GM19238 (cell line): ENCODE measurements around the gene CD300LD.

Experiments
- DNase-seq: peaks from one replicate; pipeline ENCODE4 v3.0.0; 2011; ENCODE audit warnings: low spot score; ENCODE audit not compliant: insufficient read length

The CD300LD gene

DNA sequence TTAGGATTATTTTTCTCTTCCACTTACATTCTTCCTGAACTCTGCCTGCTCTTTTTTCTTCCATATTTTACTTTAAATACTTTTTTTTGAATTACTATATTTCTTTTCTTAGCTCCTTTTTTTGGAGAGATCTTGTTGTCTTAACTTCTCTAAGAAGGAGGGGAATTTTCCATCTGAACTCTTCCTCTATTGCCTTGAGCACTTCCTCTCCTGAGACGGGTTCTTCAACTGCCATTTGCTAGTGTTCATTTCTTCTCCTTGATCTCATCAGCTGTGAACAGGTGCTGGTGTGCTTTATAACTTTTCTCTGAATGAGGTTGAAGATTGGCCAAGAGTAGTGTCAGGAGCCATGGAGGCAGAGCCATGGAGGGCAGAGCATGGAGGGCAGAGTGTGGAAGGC, 15.1 kb upstream of the CD300LD start:
- DNase-seq, result no peak

DNA sequence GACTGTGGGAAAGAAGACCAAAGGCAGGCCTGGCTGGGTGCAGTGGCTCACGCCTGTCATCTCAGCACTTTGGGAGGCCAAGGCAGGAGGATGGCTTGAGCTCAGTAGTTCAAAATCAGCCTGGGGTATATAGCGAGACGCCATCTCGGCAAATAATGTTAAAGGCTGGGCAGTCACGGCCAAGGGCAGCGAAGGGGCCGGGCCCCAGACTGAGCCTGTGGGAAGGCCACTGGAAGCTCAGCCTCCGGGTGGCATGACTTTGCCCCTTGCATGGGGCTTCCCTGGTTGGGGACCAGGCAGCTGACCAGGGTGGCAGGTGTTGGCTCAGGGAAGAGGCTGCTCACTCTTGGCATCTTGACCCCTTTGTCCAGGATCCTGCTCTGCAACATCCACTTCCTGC, 14.0 kb upstream of the CD300LD start:
- DNase-seq, result no peak

DNA sequence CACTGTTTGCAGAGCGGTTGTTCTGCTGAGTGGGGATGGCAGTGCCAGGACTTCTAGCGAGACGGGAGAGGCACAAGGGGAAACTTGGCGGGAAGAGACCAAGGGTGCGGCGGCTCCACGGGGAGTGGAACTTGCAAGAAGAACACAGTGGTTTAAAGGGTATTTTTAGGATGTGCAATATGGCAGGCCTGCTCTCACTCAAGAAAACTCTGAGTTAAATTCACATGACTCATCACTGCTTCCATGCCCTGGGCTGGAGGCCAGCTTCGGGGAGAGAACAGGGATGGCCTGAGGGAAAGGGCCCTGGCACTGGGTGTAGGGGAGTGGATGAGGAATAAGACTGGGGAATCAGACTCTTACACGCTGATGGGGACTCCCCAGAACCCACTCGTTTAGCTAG, 13.3 kb upstream of the CD300LD start:
- no peak for DNase-seq

DNA sequence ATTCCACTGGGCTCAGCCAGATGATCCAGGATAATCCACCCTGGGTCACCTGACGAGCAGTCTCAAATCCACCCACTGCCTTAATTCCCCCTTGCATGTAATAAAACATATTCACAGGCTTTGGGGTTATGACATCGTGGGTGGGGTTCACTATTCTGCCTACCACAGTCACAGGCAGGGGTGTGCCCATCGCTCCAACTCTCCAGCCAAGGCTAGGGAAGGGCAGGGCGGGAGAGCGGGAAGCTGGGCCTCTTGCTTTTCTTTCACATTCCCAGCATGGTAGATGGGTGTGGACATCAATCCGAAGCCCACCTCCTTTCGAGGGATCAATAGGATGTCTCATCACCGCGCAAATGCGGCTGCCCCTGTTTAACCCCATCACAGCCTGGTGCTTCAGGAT, 12.7 kb upstream of the CD300LD start:
- no peak for DNase-seq

DNA sequence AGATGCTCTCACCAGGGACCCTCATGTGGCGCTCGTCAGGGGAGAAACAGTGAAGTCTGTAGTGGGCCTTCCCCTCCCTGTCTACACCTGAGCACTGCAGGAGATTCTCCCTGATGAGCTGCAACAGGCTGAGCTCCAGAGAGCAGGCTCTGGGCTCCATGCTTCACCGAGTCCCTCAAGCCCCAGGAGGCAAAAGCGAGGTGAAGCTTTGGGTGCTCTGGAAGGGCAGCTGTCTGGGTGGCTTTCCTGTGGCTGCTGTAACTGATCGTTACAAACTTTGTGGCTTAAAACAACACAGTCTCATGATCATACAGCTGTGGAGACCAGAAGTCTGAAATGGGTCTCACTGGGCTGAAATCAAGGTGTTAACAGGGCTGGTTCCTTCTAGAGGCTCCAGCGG, 12.1 kb upstream of the CD300LD start:
- DNase-seq, result no peak

DNA sequence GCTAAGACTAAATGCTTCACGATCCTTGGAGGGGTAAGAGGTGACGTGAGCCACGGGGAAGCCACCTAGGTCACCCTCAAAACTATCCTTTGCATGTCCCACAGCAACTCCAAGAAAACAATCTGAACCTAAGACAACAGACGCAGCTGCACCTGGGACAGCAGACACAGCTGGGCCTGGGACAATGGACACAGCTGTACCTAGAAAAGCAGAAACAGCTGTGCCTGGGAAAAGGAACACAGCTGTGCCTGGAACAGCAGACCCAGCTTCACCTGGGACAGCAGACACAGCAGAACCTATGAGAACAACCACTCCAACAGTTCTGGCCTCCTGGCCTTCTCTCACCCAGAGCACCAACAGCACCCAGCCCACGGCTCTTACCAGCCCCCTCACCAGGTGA, 11.7 kb upstream of the CD300LD start:
- no peak for DNase-seq

DNA sequence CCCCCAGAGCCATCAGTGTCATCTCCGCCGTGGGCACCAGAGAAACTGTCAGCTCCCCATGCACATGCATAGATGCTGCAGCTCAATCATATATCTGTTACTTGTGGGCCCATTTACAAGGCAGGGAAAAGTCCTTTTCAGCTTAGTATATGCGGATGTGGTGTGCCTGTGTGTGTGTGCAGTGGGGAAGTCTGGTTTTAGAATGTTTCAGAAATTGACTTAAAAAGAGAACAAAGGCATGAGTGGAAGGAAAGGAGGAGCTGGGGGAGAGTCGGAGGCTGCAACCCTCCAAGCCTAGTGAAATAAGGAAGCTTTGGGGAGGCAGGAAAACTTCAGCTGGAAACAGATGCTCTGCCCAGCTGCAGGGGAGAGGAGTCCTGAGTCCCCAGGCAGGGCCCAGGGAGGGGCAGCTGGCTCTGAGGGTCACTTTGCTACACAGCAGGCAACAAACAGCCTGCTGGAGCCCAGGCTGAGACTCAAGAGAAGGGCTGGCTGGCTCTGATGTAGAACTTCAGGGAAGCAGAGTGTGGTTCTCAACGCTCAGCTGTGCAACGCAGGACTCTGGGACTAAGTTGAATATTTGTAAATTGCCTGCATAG, 11.1 kb upstream of the CD300LD start:
- DNase-seq, result no peak

DNA sequence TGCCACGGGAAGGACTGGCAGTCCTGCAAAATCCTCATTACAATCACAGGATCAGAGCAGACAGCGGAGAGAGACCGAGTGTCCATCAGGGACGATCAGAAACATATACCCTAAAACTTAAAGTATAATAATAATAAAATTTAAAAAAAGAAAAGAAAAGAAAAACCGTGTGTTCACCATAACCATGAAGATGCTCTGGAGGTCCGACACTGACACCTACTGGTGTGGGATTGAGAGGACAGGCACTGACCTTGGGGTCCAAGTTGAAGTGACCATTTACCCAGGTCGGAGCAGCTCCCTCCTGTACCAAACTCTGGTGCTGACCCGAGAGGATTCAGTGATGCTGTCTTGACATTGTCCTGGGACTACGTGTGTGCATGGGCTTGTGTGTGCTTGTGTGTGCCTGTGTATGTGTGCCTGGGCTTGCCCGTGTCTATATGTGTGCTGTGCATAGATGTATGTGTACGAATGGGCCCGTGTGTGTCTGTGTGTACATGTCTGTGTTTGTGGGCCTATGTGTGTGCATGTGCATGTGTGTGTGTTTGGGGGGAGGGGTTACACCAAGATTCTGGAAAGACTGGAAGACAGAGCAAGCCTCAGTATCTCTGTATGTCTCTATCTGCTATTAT, 10.0 kb upstream of the CD300LD start:
- DNase-seq, result peak; percentile 27

DNA sequence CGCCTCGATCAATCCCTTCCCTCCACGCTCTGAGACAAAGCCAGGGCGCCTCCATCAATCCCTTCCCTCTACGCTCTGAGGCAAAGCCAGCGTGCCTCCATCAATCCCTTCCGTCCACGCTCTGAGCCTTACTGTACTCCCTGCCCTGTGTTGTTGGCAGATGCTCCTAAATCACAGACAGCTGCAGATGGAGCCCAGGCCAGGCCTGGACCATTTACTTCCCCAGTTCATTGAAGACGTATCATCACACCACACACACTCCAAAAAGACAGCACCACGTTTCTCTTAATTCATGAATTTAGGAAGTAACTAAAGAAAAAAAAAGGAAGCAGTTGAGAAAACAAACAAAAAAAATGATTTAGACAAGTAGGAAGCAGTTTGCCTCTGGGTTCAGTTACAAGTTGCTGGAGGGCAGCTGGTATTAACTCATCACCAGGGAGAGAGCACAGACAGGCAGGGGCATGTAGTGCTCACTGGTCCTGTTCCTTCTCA, 7.4 kb upstream of the CD300LD start:
- no peak for DNase-seq

DNA sequence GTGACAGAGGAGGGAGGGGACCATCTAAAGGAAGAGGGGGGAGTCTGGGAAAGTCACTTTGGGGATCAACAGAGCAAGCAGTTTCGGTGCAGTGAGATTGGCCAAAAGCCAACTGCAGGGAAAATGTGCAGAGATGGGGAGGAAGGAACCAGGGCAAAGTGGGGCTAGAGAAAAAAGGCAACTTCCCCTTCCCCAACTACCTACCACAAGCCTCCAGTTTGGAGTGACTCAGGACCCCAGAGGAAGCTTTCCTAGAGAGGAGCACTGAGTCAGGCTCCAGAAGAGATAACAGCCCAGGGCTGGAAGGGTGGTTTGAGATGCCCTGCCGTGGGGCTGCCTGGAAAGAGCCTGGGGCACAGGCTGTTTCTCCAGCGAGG, 6.9 kb upstream of the CD300LD start:
- DNase-seq, result no peak

DNA sequence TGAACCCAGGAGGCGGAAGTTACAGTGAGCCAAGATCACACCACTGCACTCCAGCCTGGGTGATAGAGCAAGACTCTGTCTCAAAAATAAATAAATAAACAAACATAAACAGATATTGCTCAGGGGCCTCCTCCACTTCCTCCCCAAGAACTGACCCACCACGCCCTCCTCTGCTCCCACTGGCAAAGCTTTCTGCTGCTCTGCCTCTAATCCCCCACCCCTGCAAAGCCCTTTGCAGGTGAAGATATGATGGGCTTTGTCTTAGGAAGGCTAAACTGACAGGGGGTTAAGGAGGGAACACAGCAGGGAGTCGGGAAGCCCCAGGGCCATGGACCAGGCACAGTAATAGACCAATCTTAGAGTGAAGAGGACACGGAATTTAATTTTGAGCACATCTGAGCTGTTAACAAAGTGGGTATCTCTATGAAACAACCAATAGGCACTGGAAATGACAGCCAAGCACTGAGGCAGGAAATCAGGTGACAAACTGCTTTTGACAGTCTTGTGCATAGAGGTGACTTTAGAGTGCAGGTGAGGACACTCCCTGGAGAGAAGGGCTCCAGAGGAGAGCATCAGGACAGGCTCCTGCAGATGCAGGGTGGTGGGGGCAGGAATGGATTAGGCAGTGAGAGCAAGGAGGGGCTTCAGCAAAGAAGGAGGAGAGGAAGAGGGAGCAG, 6.4 kb upstream of the CD300LD start:
- no peak for DNase-seq

DNA sequence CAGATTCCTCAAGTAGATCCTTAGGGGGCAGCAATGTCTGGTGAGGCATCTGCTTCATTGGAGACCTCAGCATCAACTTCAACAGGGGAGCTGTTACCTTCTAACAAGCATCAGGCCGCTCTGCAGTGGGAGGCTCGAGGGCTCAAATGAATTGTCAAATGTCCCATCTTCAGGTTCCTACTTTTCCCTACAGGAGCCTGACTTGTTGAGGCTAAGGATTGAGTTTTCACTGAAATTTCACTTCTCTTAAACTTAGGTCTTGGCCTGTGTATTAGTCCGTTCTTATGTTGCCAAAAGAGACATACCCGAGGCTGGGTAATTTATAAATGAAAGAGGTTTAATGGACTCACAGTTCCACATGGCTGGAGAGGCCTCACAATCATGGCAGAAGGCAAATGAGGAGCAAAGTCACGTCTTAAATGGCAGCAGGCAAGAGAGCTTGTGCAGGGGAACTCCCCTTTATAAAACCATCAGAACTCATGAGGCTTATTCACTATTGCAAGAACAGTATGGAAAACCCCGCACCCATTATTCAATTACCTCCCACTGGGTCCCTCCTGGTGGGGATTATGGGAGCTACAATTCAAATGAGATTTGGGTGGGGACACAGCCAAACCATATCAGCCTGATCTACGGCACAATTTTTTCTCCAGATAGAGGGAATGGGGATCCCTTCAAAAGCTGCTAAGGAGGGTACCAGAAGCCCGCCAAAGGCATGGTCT, 5.1 kb upstream of the CD300LD start:
- no peak for DNase-seq

DNA sequence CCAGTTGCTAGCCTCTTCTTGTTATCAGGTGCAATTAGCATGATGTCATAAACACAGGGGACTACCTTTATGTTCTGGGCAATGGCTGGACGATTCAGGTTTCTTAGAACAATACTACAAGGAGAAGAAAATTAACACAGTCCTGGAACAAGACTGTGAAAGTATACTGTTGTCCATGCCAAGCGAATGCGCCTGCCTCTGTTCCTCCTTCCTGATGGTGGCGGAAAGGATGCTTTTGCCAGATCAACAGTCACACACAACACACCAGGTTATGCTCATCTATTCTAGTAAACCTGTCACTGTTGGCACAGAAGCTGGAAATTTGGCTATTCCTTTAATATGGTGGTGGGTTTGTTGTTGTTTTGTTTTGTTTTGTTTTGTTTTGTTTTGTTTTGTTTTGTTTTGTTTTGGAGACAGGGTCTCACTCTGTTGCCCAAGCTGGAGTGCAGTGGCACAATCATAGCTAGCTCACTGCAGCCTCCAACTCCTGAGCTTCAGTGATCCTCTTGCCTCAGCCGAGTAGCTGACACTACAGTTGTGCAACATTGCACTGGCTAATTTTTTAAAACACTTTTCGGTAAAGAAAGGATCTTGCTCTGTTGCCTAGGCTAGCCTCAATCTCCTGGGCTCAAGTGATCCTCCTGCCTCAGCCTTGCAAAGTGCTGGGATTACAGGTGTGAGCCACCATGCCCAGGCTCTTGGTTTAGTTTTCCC, 3.1 kb upstream of the CD300LD start:
- no peak for DNase-seq

DNA sequence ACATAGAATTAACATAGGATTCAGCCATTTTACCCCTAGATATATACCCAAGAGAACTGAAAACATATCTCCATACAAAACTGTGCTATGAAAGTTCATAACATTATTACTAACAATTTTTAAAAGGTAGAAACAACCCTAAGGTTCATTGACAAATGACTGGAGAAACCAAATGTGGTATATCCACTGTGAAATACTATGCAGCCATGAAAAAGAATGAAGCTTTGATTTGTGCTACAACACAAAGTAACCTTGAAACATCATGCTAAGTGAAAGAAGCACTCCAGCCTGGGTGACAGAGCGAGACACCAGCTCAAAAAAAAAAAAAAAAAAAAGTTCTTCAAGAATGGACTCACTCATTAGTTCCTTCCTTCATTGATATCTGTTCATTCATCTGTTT, 580 bp downstream of the CD300LD start:
- no peak for DNase-seq

DNA sequence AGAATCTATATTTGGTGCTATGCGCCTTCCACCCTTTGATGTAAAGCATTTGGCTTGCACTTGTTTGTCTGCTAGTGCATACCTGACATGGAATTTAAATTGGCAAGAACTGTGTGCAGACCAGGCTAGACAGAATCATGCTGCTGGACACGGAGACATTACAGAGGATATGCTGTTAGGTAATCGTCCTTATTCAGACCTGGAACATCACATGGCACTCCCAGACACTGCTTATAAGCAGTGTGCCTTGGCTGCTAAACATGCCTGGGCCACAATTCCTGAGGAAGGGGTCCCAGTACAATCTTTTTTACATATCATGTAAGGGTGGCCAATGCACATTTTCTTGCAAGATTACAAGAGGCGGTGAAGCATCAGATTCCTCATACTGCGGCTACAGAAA, 6.4 kb downstream of the CD300LD start:
- DNase-seq, result no peak

DNA sequence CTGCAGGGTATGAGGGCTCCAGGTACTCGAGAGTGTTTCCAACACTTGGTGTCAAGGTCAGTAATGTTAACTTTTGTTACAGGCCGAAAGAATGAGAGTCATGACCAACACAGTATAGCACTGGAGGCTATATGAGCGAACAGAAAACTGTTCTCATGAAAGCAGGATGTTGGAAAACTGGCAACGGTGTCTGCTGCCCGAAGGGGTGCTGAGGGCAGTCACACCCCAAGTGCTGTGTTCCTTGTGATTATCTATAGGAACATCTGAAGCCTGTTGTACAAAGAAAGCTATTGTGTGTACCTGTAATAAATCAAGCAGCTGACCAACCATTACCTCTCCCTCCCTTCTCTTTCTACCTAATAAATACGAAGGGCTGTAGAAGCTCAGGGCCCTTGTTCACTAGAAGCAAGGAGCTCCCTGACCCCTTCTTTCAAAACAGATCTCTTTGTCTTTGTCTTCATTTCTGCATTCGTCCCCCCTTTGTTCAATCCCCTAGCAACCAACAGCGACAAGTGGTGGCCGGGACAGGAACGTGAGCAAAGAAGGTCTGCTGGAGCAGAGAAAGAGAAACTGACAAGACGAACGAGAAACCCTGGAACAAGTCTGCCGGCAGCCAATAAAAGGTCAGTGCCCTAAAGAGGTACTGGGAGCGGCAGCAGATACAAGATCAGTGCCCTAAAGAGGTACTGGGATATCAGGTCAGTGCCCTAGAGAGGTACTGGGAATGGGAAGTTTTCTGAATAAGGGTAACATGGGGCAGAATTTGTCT, 7.6 kb downstream of the CD300LD start:
- no peak for DNase-seq

DNA sequence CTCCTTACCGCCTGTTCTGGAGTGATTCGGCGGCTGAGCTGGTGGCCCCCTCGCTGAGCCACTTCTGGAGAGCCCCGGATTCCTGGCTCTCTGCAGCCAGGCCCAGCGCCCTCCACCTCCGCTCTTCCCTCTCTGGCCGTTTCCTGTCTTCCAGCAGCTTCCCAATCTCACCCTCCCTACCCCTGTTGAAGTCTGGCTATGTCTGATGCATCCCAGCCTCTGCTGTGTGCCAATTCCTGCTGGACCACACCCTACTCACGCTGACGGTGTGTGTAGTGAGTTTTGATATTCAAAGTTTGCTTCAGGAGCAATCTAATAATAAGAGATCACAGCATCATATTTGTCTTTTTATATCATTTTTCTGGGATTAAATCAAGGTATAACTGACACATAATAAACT, 9.4 kb downstream of the CD300LD start:
- no peak for DNase-seq

DNA sequence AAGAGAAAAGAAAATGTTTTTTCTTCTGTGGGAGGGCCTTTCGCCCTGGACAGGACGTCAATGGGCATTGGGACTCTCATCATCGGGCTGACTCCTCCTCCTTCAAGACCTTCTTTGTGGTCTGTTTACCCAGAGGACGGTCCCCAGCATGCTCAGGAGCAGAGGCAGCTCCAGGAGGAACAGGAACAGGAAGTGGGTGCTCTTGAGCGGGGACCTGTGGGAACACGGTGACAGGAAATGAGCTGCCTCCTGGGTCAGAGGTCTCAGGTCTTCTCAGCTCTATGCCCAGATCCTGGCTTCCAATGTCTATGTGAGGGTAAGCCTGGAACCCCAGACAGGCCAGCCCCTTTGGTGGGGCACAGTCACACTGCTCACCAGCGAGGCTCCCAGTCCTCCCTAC, 12.2 kb downstream of the CD300LD start:
- DNase-seq, result no peak

DNA sequence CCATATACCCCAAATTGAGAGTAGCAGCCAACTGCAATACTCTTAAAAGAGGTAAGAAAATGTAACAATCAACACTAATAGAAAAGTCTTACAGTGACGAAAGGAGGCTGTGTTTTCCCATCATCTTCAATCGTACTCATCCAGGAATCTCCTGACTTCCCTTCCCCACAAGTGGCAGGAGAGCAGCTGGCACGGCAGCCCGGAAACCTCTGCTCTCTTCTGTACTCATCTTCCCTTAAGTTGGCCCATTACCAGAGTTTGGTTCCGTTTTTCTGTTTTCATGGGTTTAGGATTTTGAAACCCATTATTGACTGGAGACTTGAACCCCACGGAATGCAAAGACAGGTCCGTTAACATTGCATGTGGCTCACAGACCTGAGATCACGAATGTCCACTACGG, 13.1 kb downstream of the CD300LD start:
- DNase-seq, result no peak

DNA sequence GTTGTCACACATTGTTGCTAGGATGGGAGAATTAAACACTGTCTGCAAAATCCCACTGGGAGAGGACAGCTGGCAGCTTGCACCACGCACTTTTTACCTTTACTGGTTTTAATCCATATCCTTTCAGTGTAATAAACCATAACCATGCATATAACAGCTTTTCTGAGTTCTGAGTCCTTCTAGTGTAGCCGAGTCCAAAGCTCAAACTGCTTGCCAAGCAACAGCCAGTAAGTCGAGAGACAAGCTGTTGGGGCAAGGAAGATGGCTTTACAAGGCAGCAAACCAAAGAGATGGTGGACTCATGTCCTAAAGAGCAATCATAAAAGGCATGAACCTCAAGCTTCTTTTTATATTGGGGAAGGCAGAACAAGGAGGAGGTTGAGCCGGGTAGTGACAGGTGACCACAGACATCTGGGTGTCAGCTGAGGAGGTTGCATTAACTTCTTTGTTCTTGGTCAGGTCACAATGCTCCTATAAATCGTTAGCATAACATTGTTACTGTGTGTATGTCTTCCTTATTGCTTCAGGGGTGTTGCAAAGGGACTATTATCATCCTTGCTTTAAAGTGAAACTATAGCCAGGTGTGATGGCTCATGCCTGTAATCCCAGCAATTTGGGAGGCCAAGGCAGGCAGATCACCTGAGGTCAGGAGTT, 17.5 kb downstream of the CD300LD start:
- DNase-seq, result no peak
